Measurements from ENCODE around the gene GET4. TPM values are rescaled to one million over a fixed set of nuclear protein-coding genes. Genes with fewer than 3 reads are reported as not detected.

GET4 gene
- total RNA-seq, 1 experiment from 2014 or later: 90.9 TPM

DNA sequence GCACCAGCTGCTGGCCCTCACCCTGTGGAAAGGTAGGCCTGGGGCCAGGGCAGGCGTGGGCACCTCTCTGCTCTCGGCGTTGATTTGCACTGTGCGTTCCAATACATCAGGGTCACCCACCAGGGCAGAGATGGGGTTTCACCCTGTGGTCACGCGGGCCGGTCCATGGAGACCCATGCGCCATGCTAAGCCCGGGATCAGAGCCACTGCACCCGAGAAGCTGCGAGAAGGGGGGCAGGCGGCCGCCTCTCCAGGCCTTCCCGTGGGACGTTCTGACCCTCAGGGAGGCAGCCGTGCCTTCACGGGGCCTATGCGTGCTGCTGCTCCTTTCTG is 11.1 kb downstream of the GET4 start:
- in situ Hi-C loops (cut with HindIII; ENCODE audit: low pct_unique_long_range_greater_than_20kb, low sequenced_read_pairs): no loop called here
- H3K9me3 ChIP-seq (ENCODE audit: control insufficient read depth, insufficient read depth, low read depth, low read length): no peaks in the 10 kb centered on the region
- ChIA-PET POLR2A (no interaction called here), CTCF (no interaction called here)
- TF ChIP-seq TCF7L2 (IDR thresholded peaks at IDR 0.05; ENCODE audit: low read depth, low read length): no peak
- TF ChIP-seq, protein P1, sequence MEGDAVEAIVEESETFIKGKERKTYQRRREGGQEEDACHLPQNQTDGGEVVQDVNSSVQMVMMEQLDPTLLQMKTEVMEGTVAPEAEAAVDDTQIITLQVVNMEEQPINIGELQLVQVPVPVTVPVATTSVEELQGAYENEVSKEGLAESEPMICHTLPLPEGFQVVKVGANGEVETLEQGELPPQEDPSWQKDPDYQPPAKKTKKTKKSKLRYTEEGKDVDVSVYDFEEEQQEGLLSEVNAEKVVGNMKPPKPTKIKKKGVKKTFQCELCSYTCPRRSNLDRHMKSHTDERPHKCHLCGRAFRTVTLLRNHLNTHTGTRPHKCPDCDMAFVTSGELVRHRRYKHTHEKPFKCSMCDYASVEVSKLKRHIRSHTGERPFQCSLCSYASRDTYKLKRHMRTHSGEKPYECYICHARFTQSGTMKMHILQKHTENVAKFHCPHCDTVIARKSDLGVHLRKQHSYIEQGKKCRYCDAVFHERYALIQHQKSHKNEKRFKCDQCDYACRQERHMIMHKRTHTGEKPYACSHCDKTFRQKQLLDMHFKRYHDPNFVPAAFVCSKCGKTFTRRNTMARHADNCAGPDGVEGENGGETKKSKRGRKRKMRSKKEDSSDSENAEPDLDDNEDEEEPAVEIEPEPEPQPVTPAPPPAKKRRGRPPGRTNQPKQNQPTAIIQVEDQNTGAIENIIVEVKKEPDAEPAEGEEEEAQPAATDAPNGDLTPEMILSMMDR (IDR thresholded peaks at IDR 0.05): no peak
- no peak for TF ChIP-seq POLR2AphosphoS5 (IDR thresholded peaks at IDR 0.05; ENCODE audit: low read depth, low read length)
- TF ChIP-seq SIN3A (IDR thresholded peaks at IDR 0.05; ENCODE audit: borderline replicate concordance, insufficient read depth, low read depth, low read length): no peak
- H3K27ac ChIP-seq (ENCODE audit: low read length): no peak overlapping the region
- H3K27me3 ChIP-seq (ENCODE audit: control insufficient read depth, insufficient read depth, low read length): no peaks in the 10 kb centered on the region
- ATAC-seq: no peak
- H3K36me3 ChIP-seq (ENCODE audit: control insufficient read depth, insufficient read depth, low read length): no peaks in the 10 kb centered on the region; the same call in 1 of the 2 replicates
- BruUV-seq (replicated peaks): no TSS peak
- intact Hi-C loops (cut with micrococcal nuclease; ENCODE audit: unreplicated experiment): no loop called here
- DNase-seq (ENCODE audit: low read depth, low spot score): no peak
- H3K4me3 ChIP-seq (ENCODE audit: low read depth in 2 of 2, low read length in 2 of 2): no peak overlapping the region
- H3K4me1 ChIP-seq (ENCODE audit: control insufficient read depth, insufficient read depth, low read length): peaks cover 16% of the 10 kb centered on the region; the same call in 1 of the 2 replicates

DNA sequence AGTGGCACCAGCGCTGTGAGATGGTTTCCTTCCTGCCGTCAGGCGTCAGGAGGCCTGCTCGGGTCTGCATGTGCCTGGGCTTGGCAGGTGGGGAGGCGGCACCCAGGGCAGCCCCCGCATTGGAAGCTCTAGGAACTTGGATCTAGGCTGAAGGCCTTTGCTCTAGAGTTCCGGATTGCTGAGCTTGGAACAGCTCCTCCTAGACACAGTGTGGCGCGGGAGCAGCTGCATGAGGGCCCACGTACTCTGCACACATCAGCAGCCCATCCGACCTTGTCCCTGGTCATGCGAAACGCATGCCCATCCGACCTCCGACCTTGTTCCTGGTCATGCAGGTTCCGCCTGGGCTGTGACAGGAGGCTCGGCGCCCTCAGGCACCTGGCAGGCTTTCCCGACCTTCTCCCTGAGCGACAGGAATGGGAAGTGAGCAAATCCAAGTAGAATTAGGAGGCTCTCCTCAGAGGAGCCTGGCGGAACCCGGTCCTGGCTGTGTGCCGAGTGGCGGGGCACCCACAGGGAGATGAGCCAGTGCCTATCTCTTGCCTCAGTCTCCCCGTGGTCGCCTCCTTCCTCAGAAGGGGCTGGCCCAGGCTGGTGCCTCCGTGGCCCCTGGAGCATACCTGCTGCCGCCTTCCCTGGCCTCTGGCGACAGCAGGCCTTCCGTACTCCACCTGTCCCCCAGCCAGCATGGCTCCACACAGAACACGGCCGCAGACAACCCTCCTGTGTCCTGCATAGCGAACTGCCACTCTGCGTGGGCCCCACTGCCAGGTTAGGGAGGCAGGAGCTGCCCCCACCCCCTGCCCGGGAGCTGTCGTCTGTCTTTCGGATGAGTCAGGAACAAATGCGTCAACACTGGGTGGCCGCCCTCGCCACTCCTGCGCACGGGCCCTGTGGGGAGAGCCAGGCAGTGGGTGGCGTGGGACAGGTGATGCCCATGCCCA is 12.0 kb downstream of the GET4 start:
- H3K27ac ChIP-seq (ENCODE audit: low read length): no peak overlapping the region
- intact Hi-C loops (cut with micrococcal nuclease; ENCODE audit: unreplicated experiment) (no loop called here), in situ Hi-C loops (cut with HindIII; ENCODE audit: low pct_unique_long_range_greater_than_20kb, low sequenced_read_pairs) (no loop called here)
- H3K36me3 ChIP-seq (ENCODE audit: control insufficient read depth, insufficient read depth, low read length): no peaks in the 10 kb centered on the region; the same call in 1 of the 2 replicates
- TF ChIP-seq TCF7L2 (IDR thresholded peaks at IDR 0.05; ENCODE audit: low read depth, low read length): no peak
- no peak for TF ChIP-seq POLR2AphosphoS5 (IDR thresholded peaks at IDR 0.05; ENCODE audit: low read depth, low read length)
- TF ChIP-seq SIN3A (IDR thresholded peaks at IDR 0.05; ENCODE audit: borderline replicate concordance, insufficient read depth, low read depth, low read length): no peak
- TF ChIP-seq, protein P1 (IDR thresholded peaks at IDR 0.05): no peak
- TF ChIP-seq, protein P2, sequence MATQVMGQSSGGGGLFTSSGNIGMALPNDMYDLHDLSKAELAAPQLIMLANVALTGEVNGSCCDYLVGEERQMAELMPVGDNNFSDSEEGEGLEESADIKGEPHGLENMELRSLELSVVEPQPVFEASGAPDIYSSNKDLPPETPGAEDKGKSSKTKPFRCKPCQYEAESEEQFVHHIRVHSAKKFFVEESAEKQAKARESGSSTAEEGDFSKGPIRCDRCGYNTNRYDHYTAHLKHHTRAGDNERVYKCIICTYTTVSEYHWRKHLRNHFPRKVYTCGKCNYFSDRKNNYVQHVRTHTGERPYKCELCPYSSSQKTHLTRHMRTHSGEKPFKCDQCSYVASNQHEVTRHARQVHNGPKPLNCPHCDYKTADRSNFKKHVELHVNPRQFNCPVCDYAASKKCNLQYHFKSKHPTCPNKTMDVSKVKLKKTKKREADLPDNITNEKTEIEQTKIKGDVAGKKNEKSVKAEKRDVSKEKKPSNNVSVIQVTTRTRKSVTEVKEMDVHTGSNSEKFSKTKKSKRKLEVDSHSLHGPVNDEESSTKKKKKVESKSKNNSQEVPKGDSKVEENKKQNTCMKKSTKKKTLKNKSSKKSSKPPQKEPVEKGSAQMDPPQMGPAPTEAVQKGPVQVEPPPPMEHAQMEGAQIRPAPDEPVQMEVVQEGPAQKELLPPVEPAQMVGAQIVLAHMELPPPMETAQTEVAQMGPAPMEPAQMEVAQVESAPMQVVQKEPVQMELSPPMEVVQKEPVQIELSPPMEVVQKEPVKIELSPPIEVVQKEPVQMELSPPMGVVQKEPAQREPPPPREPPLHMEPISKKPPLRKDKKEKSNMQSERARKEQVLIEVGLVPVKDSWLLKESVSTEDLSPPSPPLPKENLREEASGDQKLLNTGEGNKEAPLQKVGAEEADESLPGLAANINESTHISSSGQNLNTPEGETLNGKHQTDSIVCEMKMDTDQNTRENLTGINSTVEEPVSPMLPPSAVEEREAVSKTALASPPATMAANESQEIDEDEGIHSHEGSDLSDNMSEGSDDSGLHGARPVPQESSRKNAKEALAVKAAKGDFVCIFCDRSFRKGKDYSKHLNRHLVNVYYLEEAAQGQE (IDR thresholded peaks at IDR 0.05; ENCODE audit: insufficient read depth in 1 of 2, low read depth in 2 of 2, low read length in 1 of 2): no peak
- H3K9me3 ChIP-seq (ENCODE audit: control insufficient read depth, insufficient read depth, low read depth, low read length): no peaks in the 10 kb centered on the region
- no peak for DNase-seq (ENCODE audit: low read depth, low spot score)
- no peak overlapping the region for H3K4me3 ChIP-seq (ENCODE audit: low read depth in 2 of 2, low read length in 2 of 2)
- ChIA-PET CTCF (no interaction called here), POLR2A (no interaction called here)
- H3K4me1 ChIP-seq (ENCODE audit: control insufficient read depth, insufficient read depth, low read length): peaks cover 12% of the 10 kb centered on the region; the same call in 1 of the 2 replicates
- no peaks in the 10 kb centered on the region for H3K27me3 ChIP-seq (ENCODE audit: control insufficient read depth, insufficient read depth, low read length)
- no peak for ATAC-seq
- no TSS peak for BruUV-seq (replicated peaks)

All from Panc1 (cell line).